ENCODE data around the gene BAIAP2L1. TPM values are rescaled to one million over a fixed set of nuclear protein-coding genes. Genes with fewer than 3 reads are reported as not detected.

Gene BAIAP2L1
- total RNA-seq, 1 donor from 2014 or later = 1.4 TPM

DNA sequence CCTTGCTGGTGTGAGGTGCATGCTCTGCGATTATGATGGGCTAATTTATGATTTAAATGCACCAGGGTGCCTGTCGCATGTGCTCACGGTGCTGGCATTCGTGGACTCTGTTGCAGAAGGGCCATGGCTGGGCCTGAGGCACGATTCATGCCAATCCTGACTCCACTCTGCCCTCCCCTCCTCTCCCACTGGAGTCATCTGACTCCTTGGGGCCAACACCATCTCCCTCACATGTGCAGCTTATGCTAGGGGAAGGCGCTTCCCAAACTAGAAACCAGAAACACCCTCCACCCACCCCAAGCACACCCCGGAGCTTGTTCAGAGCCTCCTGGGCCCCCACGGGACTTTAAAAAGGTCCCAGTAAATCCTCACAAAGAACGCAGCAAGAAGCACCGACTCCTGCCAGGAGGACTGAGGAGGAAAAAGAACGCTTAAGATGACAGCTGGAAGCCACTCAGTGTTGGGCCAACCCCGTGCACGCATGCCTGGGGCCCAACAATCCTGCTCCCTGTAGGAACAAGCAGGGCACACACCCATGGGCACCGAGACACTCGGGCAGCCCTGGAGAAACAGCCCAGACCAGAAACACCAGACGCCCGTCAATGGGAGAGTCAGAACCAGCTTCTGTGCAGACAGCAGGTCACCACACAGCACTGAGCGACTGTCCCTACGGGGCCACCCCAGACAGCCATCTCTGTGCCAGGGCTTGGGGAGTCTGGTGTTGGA is 105.3 kb downstream of the BAIAP2L1 start:
- Mint-ChIP-seq H3K36me3 (ENCODE audit: low read depth) (peaks cover 4% of the 10 kb centered on the region), H3K4me1 (no peaks in the 10 kb centered on the region), H3K4me3 (no peak overlapping the region), H3K9me3 (no peaks in the 10 kb centered on the region), H3K27me3 (no peaks in the 10 kb centered on the region), H3K27ac (no peak overlapping the region)
- DNase-seq = no peak
- intact Hi-C loops (cut with micrococcal nuclease) = no loop called here

DNA sequence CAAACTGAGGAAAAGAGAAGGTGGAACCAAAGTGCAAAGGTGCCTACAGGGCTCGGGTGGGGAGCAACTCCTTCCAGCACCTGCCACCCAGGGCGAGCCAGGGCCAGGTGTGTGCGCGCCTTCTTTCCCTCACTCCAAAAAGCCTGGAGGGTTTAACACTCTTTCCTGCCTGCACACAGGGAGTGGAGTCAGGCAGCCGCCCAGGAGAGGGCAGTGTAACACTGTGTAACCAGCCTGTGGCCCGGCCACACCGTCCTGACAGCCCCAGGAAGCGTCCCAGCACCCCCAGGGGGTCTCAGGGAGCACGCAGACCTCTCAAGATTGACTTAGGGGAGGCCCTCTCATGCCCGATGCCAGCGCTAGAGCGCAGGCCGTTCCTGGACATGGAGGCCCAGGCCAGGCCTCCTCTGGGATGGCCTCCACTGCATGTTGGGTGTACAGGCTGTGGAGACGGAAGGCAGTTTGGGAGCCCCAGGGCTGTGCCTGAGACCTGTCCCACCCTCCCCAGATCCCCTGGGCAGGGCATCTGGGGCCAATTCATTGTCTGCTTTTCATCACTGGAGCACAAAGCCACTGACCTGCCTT is 106.0 kb downstream of the BAIAP2L1 start:
- H3K4me3 Mint-ChIP-seq = no peak overlapping the region
- DNase-seq = peak; percentile 77
- no peak overlapping the region for H3K27ac Mint-ChIP-seq
- intact Hi-C loops (cut with micrococcal nuclease) = no loop called here
- no peaks in the 10 kb centered on the region for H3K4me1 Mint-ChIP-seq
- H3K27me3 Mint-ChIP-seq = no peaks in the 10 kb centered on the region
- peaks cover 4% of the 10 kb centered on the region for H3K36me3 Mint-ChIP-seq (ENCODE audit: low read depth)
- H3K9me3 Mint-ChIP-seq = no peaks in the 10 kb centered on the region

DNA sequence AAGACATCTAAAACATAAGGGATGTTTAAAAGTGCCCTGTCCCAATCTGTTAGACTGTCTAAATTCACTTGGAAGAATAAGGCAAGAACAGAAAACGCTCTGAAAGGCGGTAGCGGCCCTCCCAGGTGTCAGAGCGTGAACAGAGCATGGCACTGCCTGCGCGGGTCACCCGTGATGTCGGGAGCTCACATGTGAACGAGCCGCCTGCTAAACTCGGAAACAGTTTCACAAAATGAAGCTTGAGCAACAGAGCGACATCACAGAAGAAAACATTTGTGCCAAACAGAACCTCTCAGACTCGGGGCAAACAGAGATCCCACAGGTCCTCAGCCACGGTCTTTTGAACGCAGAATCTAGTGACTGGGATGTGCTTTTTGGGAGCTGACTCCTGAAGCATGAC is 106.6 kb downstream of the BAIAP2L1 start:
- intact Hi-C loops (cut with micrococcal nuclease) = no loop called here
- Mint-ChIP-seq H3K4me1 (no peaks in the 10 kb centered on the region), H3K9me3 (no peaks in the 10 kb centered on the region), H3K36me3 (ENCODE audit: low read depth) (peaks cover 4% of the 10 kb centered on the region), H3K27me3 (no peaks in the 10 kb centered on the region), H3K4me3 (no peak overlapping the region), H3K27ac (no peak overlapping the region)
- no peak for DNase-seq

DNA sequence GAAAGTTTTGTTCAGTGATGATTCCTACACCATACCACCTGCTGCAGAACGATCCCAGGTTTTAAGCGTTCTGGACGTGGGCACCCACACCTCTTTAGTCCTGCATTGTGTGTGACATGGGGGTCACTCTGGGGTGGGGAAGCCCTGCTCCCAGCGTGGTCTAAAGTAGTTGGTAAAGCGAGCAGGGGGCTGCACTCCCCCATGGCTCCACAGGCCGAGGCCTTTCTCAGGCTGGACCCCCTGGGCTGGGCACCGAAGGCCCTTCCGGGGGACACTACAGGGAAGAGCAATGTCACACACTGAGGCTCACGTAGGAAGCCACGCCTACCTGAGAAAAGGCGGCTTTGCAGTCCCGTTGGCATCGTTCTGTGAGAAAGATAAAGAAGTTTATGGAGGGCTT is 107.1 kb downstream of the BAIAP2L1 start:
- Mint-ChIP-seq H3K9me3 (no peaks in the 10 kb centered on the region), H3K4me1 (no peaks in the 10 kb centered on the region), H3K27me3 (no peaks in the 10 kb centered on the region), H3K4me3 (no peak overlapping the region), H3K36me3 (ENCODE audit: low read depth) (peaks cover 4% of the 10 kb centered on the region), H3K27ac (no peak overlapping the region)
- DNase-seq = no peak
- intact Hi-C loops (cut with micrococcal nuclease) = no loop called here

DNA sequence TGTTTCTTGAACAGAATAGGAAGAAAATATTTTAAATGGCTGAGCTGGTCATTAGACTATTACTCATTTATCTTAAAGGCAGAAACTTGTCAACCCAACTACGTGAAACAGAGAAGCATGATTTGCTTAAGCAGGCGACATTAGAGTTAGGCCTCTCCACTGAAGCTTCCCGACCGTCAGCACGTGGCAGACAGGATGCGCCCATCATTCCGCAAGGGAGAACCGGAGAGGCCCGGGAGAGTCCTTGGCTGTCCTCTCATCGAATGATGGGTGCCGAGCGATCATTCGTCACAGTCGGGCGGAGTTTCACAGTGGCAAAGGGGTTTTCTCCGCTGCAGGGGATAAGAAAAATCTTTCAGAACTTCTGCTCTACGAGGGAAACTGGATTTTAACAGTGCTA is 107.6 kb downstream of the BAIAP2L1 start:
- Mint-ChIP-seq H3K36me3 (ENCODE audit: low read depth) (peaks cover 4% of the 10 kb centered on the region), H3K27ac (no peak overlapping the region), H3K4me3 (no peak overlapping the region), H3K4me1 (peaks cover 1% of the 10 kb centered on the region), H3K9me3 (no peaks in the 10 kb centered on the region), H3K27me3 (no peaks in the 10 kb centered on the region)
- no peak for DNase-seq
- intact Hi-C loops (cut with micrococcal nuclease) = no loop called here

DNA sequence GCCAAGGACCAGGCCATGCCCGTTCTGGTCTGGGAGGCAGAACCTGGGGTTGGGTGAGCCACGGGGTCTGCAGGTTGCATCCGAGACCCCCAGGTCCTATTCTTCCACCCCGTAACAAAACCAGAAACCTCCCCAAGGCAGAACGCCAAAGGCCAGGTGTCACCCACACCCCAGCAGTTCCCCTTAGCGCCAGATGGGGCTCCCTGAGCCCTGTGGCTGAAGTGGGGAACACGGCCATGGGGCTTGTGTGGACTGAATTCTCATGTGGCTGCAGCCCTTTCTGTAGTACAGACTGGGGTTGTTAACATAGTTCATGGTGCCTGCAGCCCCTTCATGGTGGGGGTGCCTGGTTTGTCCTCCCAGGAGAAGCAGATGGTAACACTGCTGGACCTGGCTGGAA is 109.2 kb downstream of the BAIAP2L1 start:
- Mint-ChIP-seq H3K4me1 (peaks cover 1% of the 10 kb centered on the region), H3K4me3 (no peak overlapping the region), H3K9me3 (no peaks in the 10 kb centered on the region), H3K36me3 (ENCODE audit: low read depth) (peaks cover 4% of the 10 kb centered on the region), H3K27ac (no peak overlapping the region), H3K27me3 (no peaks in the 10 kb centered on the region)
- intact Hi-C loops (cut with micrococcal nuclease) = no loop called here
- DNase-seq = no peak

DNA sequence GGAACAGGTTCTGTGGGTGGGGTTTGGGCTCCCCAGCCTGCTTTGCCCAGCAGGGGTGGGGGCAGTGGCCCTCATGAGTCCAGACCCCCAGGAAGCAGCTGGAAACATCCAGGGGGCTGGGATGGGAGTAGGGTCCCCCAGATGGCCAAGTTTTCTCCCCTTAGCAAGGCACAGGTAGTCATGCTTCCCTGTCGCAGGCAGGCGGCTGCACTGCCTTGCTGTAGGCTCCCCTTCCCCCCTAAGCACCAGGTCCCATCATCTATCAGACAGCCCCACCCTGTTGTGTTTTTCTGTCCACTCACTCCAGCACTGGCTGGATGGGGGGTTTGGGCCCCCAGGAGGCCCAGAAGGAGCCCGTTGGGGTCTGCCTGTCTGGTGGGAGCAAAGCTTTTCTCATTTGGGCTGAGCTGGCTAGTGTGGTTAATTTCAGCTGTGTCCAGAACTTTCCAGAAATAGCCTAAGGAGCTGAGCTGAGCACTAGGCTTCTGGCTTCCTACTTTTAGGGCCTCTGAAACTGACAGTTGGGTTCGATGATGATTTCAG is 111.5 kb downstream of the BAIAP2L1 start:
- DNase-seq = no peak
- Mint-ChIP-seq H3K27ac (peak overlapping the region; percentile 29), H3K4me3 (no peak overlapping the region), H3K4me1 (peaks cover 5% of the 10 kb centered on the region), H3K36me3 (ENCODE audit: low read depth) (peaks cover 7% of the 10 kb centered on the region), H3K27me3 (no peaks in the 10 kb centered on the region), H3K9me3 (no peaks in the 10 kb centered on the region)
- intact Hi-C loops (cut with micrococcal nuclease) = loop anchor here (10.0 kb wide), 1 partner anchor 115 kb away; the partner anchor contains the start of gene BAIAP2L1

DNA sequence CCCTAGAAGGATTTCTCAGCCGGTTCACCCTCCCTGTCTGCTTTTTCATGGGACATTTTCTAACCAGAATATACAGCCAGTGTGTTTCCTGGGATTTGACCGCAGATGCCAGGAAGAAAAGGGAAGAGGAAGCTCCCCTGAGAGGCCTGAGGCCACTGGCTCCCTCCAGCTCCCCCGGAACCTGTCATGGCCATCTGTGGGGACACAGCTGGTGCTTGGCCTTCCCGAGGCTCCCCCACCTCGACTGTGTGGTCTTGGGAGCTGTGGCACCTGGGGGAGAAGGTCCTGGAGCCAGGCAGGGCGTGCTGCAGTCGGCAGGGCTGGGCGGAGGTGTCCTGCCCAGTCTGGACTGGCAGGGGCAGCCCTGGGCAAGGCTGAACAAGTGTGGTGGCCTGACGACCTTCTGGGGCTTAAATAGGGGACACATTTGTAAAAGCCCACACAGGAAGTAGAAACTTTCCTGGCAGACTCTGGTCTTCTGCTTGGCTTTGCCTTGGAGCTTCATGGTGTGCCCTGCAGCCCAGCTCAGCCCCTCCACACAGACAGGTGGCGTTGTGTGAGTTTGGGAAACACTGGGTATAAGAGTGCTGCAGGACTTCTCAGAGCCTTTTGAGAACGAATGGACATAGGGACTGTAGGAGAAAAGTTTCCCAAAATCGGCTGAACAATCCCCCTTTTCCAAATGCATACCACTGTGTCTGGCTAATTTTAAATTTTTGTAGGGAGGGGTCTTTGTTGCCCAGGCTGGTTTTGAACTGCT is 112.6 kb downstream of the BAIAP2L1 start:
- H3K27me3 Mint-ChIP-seq = no peaks in the 10 kb centered on the region
- intact Hi-C loops (cut with micrococcal nuclease) = loop anchor here (10.0 kb wide), 1 partner anchor 117 kb away; the partner anchor contains the start of gene BAIAP2L1
- H3K4me1 Mint-ChIP-seq = peaks cover 10% of the 10 kb centered on the region
- H3K9me3 Mint-ChIP-seq = no peaks in the 10 kb centered on the region
- peaks cover 8% of the 10 kb centered on the region for H3K36me3 Mint-ChIP-seq (ENCODE audit: low read depth)
- H3K4me3 Mint-ChIP-seq = no peak overlapping the region
- no peak for DNase-seq
- no peak overlapping the region for H3K27ac Mint-ChIP-seq

DNA sequence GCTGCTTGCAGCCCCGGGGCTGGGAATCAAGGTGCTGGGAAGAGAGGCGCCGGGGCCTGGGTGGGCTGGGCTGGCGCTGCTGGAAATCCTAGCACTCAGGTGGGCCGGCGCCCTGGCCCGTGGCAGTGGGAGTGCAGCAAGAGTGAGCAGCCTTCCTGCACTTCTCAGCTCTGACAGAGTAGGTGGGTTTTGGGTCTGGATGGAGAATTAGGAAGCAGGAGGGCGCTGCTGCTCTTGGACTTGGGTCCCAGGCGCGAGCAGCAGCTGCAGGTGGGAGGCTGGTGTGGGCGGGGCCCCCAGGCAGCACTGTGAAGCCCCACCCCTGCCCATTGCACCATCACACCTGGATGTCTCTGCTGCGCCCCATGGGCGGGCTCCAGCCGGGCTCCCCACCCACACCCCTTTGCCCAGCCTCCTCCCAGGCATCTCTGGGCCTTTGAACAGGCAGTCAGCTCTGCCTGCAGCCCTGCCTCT is 113.4 kb downstream of the BAIAP2L1 start:
- no peak for DNase-seq
- intact Hi-C loops (cut with micrococcal nuclease) = loop anchor here (10.0 kb wide), 1 partner anchor 117 kb away; the partner anchor contains the start of gene BAIAP2L1
- Mint-ChIP-seq H3K9me3 (no peaks in the 10 kb centered on the region), H3K4me3 (no peak overlapping the region), H3K36me3 (ENCODE audit: low read depth) (peaks cover 11% of the 10 kb centered on the region), H3K4me1 (peaks cover 17% of the 10 kb centered on the region), H3K27me3 (no peaks in the 10 kb centered on the region), H3K27ac (no peak overlapping the region)

DNA sequence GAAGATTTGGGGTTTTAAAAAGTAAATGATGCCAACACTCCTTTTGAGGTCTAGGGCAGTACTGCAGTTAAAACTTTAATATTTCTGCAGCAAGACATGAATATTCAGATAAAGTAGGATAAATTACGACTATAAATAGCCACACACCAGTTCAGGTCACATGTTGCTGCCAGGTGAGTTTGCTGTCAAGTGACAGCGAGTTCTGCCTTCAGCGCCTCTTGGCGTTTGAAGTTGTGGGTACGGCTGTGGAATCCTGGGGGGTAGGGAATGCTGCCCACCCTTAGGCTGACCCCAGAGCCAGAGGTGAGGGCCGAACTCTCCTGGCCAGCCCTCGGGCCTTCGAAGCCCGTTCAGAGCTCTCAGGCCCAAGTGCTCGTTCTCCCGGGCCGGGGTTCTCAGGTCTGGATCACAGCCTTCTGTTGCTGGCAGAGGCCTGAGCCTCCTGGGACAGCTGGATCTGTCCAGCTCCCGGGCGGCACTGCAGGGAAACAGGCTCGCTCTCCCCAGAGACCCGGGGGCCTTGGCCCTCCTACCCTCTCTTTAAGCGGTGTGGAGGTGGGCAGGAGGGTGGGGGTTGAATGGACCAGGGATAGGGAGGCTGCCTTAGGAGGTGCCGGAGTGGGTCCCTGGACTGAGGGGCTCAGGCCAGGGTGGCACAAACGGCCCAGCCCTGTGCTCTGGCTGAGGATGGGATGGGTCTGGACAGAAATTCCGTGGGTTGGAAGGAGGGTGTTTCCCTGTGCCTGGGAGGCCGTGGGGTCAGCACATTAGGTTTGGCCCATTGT is 114.0 kb downstream of the BAIAP2L1 start:
- H3K4me3 Mint-ChIP-seq = no peak overlapping the region
- intact Hi-C loops (cut with micrococcal nuclease) = loop anchor here (10.0 kb wide), 1 partner anchor 118 kb away; the partner anchor contains the start of gene BAIAP2L1
- peaks cover 21% of the 10 kb centered on the region for H3K4me1 Mint-ChIP-seq
- DNase-seq = no peak
- H3K9me3 Mint-ChIP-seq = no peaks in the 10 kb centered on the region
- no peak overlapping the region for H3K27ac Mint-ChIP-seq
- H3K36me3 Mint-ChIP-seq (ENCODE audit: low read depth) = peaks cover 9% of the 10 kb centered on the region
- H3K27me3 Mint-ChIP-seq = no peaks in the 10 kb centered on the region

DNA sequence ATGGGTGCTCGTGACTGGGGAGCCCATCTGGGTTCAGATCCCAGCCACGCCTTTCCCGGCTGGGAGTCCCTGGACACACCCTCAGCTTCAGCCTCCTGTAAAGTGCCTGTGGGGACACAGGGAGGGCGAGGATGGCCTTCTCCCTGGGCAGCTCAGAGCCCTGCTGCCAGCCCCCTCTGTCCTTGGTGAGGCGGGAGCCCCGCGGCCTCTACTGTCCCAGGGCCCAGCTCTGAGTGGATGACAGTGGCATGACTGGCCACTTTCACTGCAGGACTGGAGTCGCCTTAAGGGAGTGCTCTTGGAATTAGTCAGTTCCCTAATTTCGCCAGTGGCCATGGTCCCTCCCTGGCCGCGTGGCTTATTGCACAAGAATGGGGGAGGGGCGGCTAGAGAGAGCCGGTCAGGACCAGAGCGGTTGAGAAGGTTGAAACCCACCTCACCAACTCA is 114.8 kb downstream of the BAIAP2L1 start:
- Mint-ChIP-seq H3K27me3 (no peaks in the 10 kb centered on the region), H3K4me1 (peaks cover 21% of the 10 kb centered on the region), H3K4me3 (no peak overlapping the region), H3K9me3 (no peaks in the 10 kb centered on the region), H3K27ac (no peak overlapping the region), H3K36me3 (ENCODE audit: low read depth) (peaks cover 9% of the 10 kb centered on the region)
- intact Hi-C loops (cut with micrococcal nuclease) = loop anchor here (10.0 kb wide), 1 partner anchor 119 kb away; the partner anchor contains the start of gene BAIAP2L1
- DNase-seq = no peak

DNA sequence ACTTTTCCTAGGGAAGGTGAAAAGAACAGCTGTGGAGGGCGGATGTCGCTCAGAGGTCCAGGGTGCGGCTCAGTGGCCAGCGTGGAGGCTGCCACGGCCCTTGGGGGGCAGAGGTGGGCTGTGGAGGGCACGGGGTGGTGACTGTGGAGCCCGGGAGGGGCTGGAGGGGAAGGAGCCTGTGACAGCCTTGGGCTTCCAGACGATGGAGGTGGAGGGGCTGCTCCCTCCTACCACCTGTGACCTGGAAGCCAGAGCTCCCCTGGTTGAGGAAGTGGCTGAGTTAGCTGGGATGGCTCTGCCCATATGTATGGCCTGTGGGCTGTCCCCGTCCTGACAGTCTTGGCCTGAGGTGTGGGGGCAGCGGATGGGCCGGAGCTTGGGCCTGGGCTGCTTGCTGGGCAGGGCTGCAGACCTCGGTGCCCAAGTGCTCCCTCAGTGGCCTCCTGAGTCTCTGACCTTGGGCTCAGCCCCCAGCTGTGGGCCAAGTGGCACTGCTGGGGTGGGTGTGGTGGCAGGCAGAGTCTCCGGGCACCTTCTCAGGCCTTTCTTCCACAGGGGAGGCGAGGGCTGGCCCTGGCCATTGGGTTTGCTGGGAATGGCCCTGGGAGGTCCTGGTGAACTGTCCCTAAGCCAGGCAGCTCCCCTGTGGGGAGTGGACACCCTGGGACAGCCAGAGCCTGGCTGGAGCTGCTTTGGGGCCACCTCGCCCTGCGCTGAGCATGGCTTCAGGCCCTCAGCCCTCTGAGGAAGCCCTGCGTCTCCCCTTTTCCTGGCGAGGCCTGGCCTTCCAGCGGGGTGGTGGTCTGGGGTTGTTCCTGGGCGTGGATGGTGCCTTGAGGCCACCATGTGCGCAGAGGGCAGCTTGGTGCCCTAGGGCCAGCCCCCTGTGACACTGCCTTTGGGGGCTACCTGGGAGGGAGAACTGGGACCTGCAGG is 115.5 kb downstream of the BAIAP2L1 start:
- Mint-ChIP-seq H3K27me3 (no peaks in the 10 kb centered on the region), H3K4me1 (peaks cover 21% of the 10 kb centered on the region), H3K4me3 (no peak overlapping the region), H3K27ac (no peak overlapping the region), H3K36me3 (ENCODE audit: low read depth) (peaks cover 9% of the 10 kb centered on the region), H3K9me3 (no peaks in the 10 kb centered on the region)
- intact Hi-C loops (cut with micrococcal nuclease) = loop anchor here (10.0 kb wide), 1 partner anchor 119 kb away; the partner anchor contains the start of gene BAIAP2L1
- DNase-seq = no peak
